Fibroblast of lung (primary cell): ENCODE data around the gene EEF1AKMT3. TPM values are rescaled to one million over a fixed set of nuclear protein-coding genes. Genes with fewer than 3 reads are reported as not detected.

Source experiments
- DNase-seq, 2 donors: peaks; one replicate each; pipeline versions ENCODE4 v3.0.0 to v3.0.0-alpha.2; 2010; ENCODE audit warnings: low read depth in 2 of 2
- H2AFZ ChIP-seq: 2 replicates; pipeline ENCODE4 v1.5.1; 2012; ENCODE audit warnings: low read length, control low read depth, inconsistent platforms
- H3K27ac ChIP-seq: 2 replicates; pipeline ENCODE4 v1.5.1; 2011; ENCODE audit warnings: low read length, control low read depth; ENCODE audit not compliant: insufficient read depth
- H3K27me3 ChIP-seq: 2 replicates; pipeline ENCODE4 v1.5.1; 2011; ENCODE audit warnings: mild to moderate bottlenecking, low read length; ENCODE audit not compliant: control insufficient read depth, insufficient read depth
- H3K36me3 ChIP-seq: 2 replicates; pipeline ENCODE4 v1.5.1; 2011; ENCODE audit warnings: low read length; ENCODE audit not compliant: control insufficient read depth, insufficient read depth
- H3K4me1 ChIP-seq: 2 replicates; pipeline ENCODE4 v1.5.1; 2011; ENCODE audit warnings: low read length; ENCODE audit not compliant: control insufficient read depth, insufficient read depth; ENCODE audit errors: extremely low read depth
- H3K4me2 ChIP-seq: 2 replicates; pipeline ENCODE4 v1.5.1; 2011; ENCODE audit warnings: low read length, control low read depth; ENCODE audit not compliant: insufficient read depth; ENCODE audit errors: extremely low read depth
- H3K4me3 ChIP-seq, 4 experiments: fragments of 200-600 bp in 1 of 4; sonication (generic) in 1 of 4; replicated peaks in 1 of 4; 2 replicates each; pipeline ENCODE4 v1.5.1; 2011 to 2016; ENCODE audit warnings: low read length in 4 of 4, low read depth in 3 of 4, mild to moderate bottlenecking in 3 of 4, control low read depth in 2 of 4, inconsistent platforms in 1 of 4, mixed read lengths in 1 of 4; ENCODE audit not compliant: insufficient read depth in 1 of 4; ENCODE audit errors: control extremely low read depth in 1 of 4
- H3K79me2 ChIP-seq: 2 replicates; pipeline ENCODE4 v1.5.1; 2012; ENCODE audit warnings: mild to moderate bottlenecking, low read length, inconsistent platforms; ENCODE audit not compliant: control insufficient read depth, insufficient read depth
- H3K9ac ChIP-seq: 2 replicates; pipeline ENCODE4 v1.5.1; 2011; ENCODE audit warnings: mild to moderate bottlenecking, low read length, control low read depth; ENCODE audit not compliant: insufficient read depth
- H3K9me3 ChIP-seq: 2 replicates; pipeline ENCODE4 v1.5.1; 2012; ENCODE audit warnings: low read depth, low read length; ENCODE audit not compliant: control insufficient read depth, insufficient read depth
- H4K20me1 ChIP-seq: 2 replicates; pipeline ENCODE4 v1.5.1; 2011; ENCODE audit warnings: low read length; ENCODE audit not compliant: control insufficient read depth, insufficient read depth; ENCODE audit errors: extremely low read depth
- CTCF ChIP-seq, 2 donors: IDR thresholded peaks in 1 of 2; conservative IDR thresholded peaks in 1 of 2; 1 replicate in 1 of 2; 2 replicates in 1 of 2; pipeline ENCODE4 v1.5.1; 2011 to 2012; ENCODE audit warnings: low read length in 2 of 2, control low read depth in 1 of 2, inconsistent platforms in 1 of 2, low read depth in 1 of 2, mild to moderate bottlenecking in 1 of 2
- EZH2 ChIP-seq: IDR thresholded peaks from 2 replicates; pipeline ENCODE4 v1.5.1; 2012; ENCODE audit warnings: low read length, control low read depth, mild to moderate bottlenecking; ENCODE audit errors: missing control alignments
- polyA plus RNA-seq, 2 donors: library from polyadenylated mRNA; depleted of rRNA in 1 of 2; stranded (reverse) in 1 of 2; unstranded in 1 of 2; fragments of >200 nt; gene quantifications; 2 replicates each; pipeline ENCODE4 v1.2.1, GENCODE V29; 2011 to 2012; ENCODE audit warnings: missing spikeins in 1 of 2
- total RNA-seq: library from RNA; depleted of rRNA; stranded (reverse); fragments of >200 nt; gene quantifications from 2 replicates; pipeline ENCODE4 v1.2.1, GENCODE V29; 2014

The EEF1AKMT3 gene
- total and polyA plus RNA-seq, 2 donors (not counting 1 experiment from before 2014, with no cell fraction given), result 8.9 to 11.9 TPM

GRCh38 chr12:57777911-57778310 is 5.5 kb downstream of the EEF1AKMT3 start:
- DNase-seq, result no peak
- no peak for TF ChIP-seq CTCF (conservative IDR thresholded peaks at IDR 0.05 in 1 of 2, IDR thresholded peaks at IDR 0.05 in 1 of 2; ENCODE audit: low read depth in 1 of 2, low read length in 2 of 2)
- H3K9me3 ChIP-seq, result no peaks in the 10 kb centered on the region
- no peaks in the 10 kb centered on the region for H4K20me1 ChIP-seq
- no peak overlapping the region for H3K4me3 ChIP-seq
- no peak overlapping the region for H3K27ac ChIP-seq
- no peak overlapping the region for H3K9ac ChIP-seq
- H3K36me3 ChIP-seq, result peaks cover 1% of the 10 kb centered on the region
- no peak overlapping the region for H2AFZ ChIP-seq
- H3K27me3 ChIP-seq, result no peaks in the 10 kb centered on the region
- no peak overlapping the region for H3K4me2 ChIP-seq
- peaks cover 3% of the 10 kb centered on the region for H3K79me2 ChIP-seq
- no peaks in the 10 kb centered on the region for H3K4me1 ChIP-seq

- DNase-seq, result no peak
- no peak overlapping the region for H3K9ac ChIP-seq
- H3K27me3 ChIP-seq, result no peaks in the 10 kb centered on the region
- H3K4me2 ChIP-seq, result no peak overlapping the region
- TF ChIP-seq EZH2 (no peak), CTCF (conservative IDR thresholded peaks at IDR 0.05 in 1 of 2, IDR thresholded peaks at IDR 0.05 in 1 of 2; ENCODE audit: low read depth in 1 of 2, low read length in 2 of 2) (no peak)
- H3K9me3 ChIP-seq, result no peaks in the 10 kb centered on the region
- H3K79me2 ChIP-seq, result peaks cover 16% of the 10 kb centered on the region
- peaks cover 1% of the 10 kb centered on the region for H3K36me3 ChIP-seq
- no peaks in the 10 kb centered on the region for H4K20me1 ChIP-seq
- H2AFZ ChIP-seq, result no peak overlapping the region
- no peaks in the 10 kb centered on the region for H3K4me1 ChIP-seq
- no peak overlapping the region for H3K4me3 ChIP-seq
- no peak overlapping the region for H3K27ac ChIP-seq
Observed at GRCh38 chr12:57779736-57780135, 7.3 kb downstream of the EEF1AKMT3 start.

GRCh38 chr12:57780284-57780897 is 8.0 kb downstream of the EEF1AKMT3 start:
- Histone ChIP-seq H2AFZ (no peak overlapping the region), H3K27ac (no peak overlapping the region), H4K20me1 (no peaks in the 10 kb centered on the region), H3K9me3 (no peaks in the 10 kb centered on the region), H3K4me2 (no peak overlapping the region), H3K79me2 (peaks cover 16% of the 10 kb centered on the region), H3K4me1 (no peaks in the 10 kb centered on the region), H3K36me3 (peaks cover 1% of the 10 kb centered on the region), H3K9ac (no peak overlapping the region), H3K27me3 (no peaks in the 10 kb centered on the region), H3K4me3 (no peak overlapping the region)
- TF ChIP-seq EZH2 (no peak), CTCF (conservative IDR thresholded peaks at IDR 0.05 in 1 of 2, IDR thresholded peaks at IDR 0.05 in 1 of 2; ENCODE audit: low read depth in 1 of 2, low read length in 2 of 2) (no peak)
- no peak for DNase-seq
